ENCODE measurements around the gene TAL2.

GRCh38 chr9:105670315-105670714, 8.1 kb downstream of the TAL2 start:
- TF ChIP-seq MAX (IDR thresholded peaks at IDR 0.05; ENCODE audit: low read depth, low read length) (no peak), POLR2A (IDR thresholded peaks at IDR 0.05; ENCODE audit: extremely low read depth, insufficient read length) (no peak), CTCF (IDR thresholded peaks at IDR 0.05; ENCODE audit: low read depth, low read length) (no peak), MYC (IDR thresholded peaks at IDR 0.05; ENCODE audit: low read depth, low read length) (no peak)
